Ramos (cell line): Measurements from ENCODE around the gene DRC1.
"Not testable (repeated sequence)": the region's sequence is repeated elsewhere in the genome, so short reads cannot be mapped to it uniquely, and the experiment has no call there.

ENCODE experiments used
- in situ Hi-C: fragments of 300-500 bp; cut with MboI; formaldehyde crosslinking; loops from one replicate; pipeline ENCODE4 v1.14.3; 2022; ENCODE audit warnings: low sequenced_read_pairs; ENCODE audit not compliant: unreplicated experiment

The DRC1 gene

GRCh38 chr2:26401739-26402541, at the start of gene DRC1:
Gene DRC1 (plus strand): TSS chr2:26401920. CDS start chr2:26401990, 70 bp downstream.
- in situ Hi-C loops, result no loop called here

- in situ Hi-C loops, result no loop called here
Observed at GRCh38 chr2:26352892-26353291, 48.8 kb upstream of the DRC1 start.

GRCh38 chr2:26354469-26354868, 47.3 kb upstream of the DRC1 start:
- in situ Hi-C loops, result not testable (repeated sequence)

GRCh38 chr2:26355038-26355995, 46.4 kb upstream of the DRC1 start:
- in situ Hi-C loops, result no loop called here

- in situ Hi-C loops, result no loop called here
Observed at GRCh38 chr2:26356111-26356510, 45.6 kb upstream of the DRC1 start.

GRCh38 chr2:26356771-26357170, 44.9 kb upstream of the DRC1 start:
- in situ Hi-C loops, result no loop called here

GRCh38 chr2:26359886-26360473, 41.7 kb upstream of the DRC1 start:
- in situ Hi-C loops, result no loop called here

GRCh38 chr2:26363323-26363722, 38.4 kb upstream of the DRC1 start:
- in situ Hi-C loops, result no loop called here

- in situ Hi-C loops, result no loop called here
Observed at GRCh38 chr2:26363958-26364357, 37.8 kb upstream of the DRC1 start.

- in situ Hi-C loops, result no loop called here
Observed at GRCh38 chr2:26364669-26365068, 37.1 kb upstream of the DRC1 start.

- in situ Hi-C loops, result no loop called here
Observed at GRCh38 chr2:26366957-26367356, 34.8 kb upstream of the DRC1 start.

- in situ Hi-C loops, result not testable (repeated sequence)
Observed at GRCh38 chr2:26369664-26370063, 32.1 kb upstream of the DRC1 start.

- in situ Hi-C loops, result not testable (repeated sequence)
Observed at GRCh38 chr2:26370909-26371308, 30.8 kb upstream of the DRC1 start.

GRCh38 chr2:26376799-26377198, 24.9 kb upstream of the DRC1 start:
- in situ Hi-C loops, result no loop called here

- in situ Hi-C loops, result no loop called here
Observed at GRCh38 chr2:26380281-26380680, 21.4 kb upstream of the DRC1 start.

- in situ Hi-C loops, result no loop called here
Observed at GRCh38 chr2:26382564-26382963, 19.2 kb upstream of the DRC1 start.

GRCh38 chr2:26384183-26384582, 17.5 kb upstream of the DRC1 start:
- in situ Hi-C loops, result no loop called here

GRCh38 chr2:26384597-26384996, 17.1 kb upstream of the DRC1 start:
- in situ Hi-C loops, result no loop called here

GRCh38 chr2:26387189-26387588, 14.5 kb upstream of the DRC1 start:
- in situ Hi-C loops, result no loop called here

- in situ Hi-C loops, result no loop called here
Observed at GRCh38 chr2:26394694-26395093, 7.0 kb upstream of the DRC1 start.

- in situ Hi-C loops, result no loop called here
Observed at GRCh38 chr2:26395394-26395793, 6.3 kb upstream of the DRC1 start.
